K562 (cell line): ENCODE results near the gene NTN3. TPM values are rescaled to one million over a fixed set of nuclear protein-coding genes. Genes with fewer than 3 reads are reported as not detected.

Experiments
- ATAC-seq: fragments of 200-7000 bp; cut with Tn5 transposase; 3 replicates; pipeline ENCODE4 v1.9.1; 2020; ENCODE audit warnings: moderate library complexity
- BruUV-seq: library from RNA; stranded (reverse); fragments of 400-500 nt; replicated peaks from 2 replicates; lab custom pipeline; 2021; lab: Mats Ljungman, UMichigan
- CTCF ChIA-PET: fragments of 300-600 bp; formaldehyde crosslinking; extraction: SDS; loops from one replicate; lab custom pipeline; 2021; ENCODE audit warnings: low intra/inter-chr PET ratio; lab: Yijun Ruan, JAX
- POLR2A ChIA-PET: fragments of 300-600, 350-650 bp; sonication (Branson Sonifier 250); formaldehyde crosslinking; extraction: SDS; loops from one replicate; lab custom pipeline; 2021; ENCODE audit warnings: antibody characterized with exemption, inconsistent platforms; lab: Yijun Ruan, JAX
- DNase-seq, 4 experiments: peaks; one replicate each; pipeline versions ENCODE4 v3.0.0 to v3.0.0-alpha.2; 2011 to 2018; ENCODE audit warnings: low spot score in 3 of 4, mixed read lengths in 3 of 4; ENCODE audit errors: extremely low read depth in 1 of 4
- FAIRE-seq: peaks from 2 replicates; lab custom pipeline; 2011; peaks lifted over from hg19 to GRCh38; lab: Jason Lieb, UNC
- H2AFZ ChIP-seq: 2 replicates; pipeline ENCODE4 v1.6.0; 2011; ENCODE audit warnings: low read depth, low read length, control low read depth, inconsistent platforms
- H3K27ac ChIP-seq: fragments of 200-600 bp; 3 replicates; pipeline ENCODE4 v1.8.0; 2011; ENCODE audit warnings: low read depth, mild to moderate bottlenecking, control low read depth, inconsistent platforms, low read length, moderate library complexity, mixed read lengths; ENCODE audit errors: extremely low read depth
- H3K27me3 ChIP-seq, 2 experiments: fragments of 300-600 bp in 1 of 2; 2 replicates in 1 of 2; 3 replicates in 1 of 2; pipeline versions ENCODE4 v1.6.0 to v1.8.0; 2011; ENCODE audit warnings: inconsistent platforms in 2 of 2, low read length in 2 of 2, mild to moderate bottlenecking in 1 of 2, mixed read lengths in 1 of 2, moderate library complexity in 1 of 2; ENCODE audit not compliant: control insufficient read depth in 2 of 2, insufficient read depth in 2 of 2
- H3K36me3 ChIP-seq: fragments of 300-600 bp; 3 replicates; pipeline ENCODE4 v1.8.0; 2011; ENCODE audit warnings: mild to moderate bottlenecking, low read length, inconsistent platforms; ENCODE audit not compliant: control insufficient read depth, insufficient read depth
- H3K4me1 ChIP-seq, 2 experiments: fragments of 200-600 bp in 1 of 2; replicated peaks in 1 of 2; 2 replicates in 1 of 2; 3 replicates in 1 of 2; pipeline versions ENCODE4 v1.5.1 to v1.8.0; 2011; ENCODE audit warnings: inconsistent platforms in 2 of 2, low read length in 2 of 2, mild to moderate bottlenecking in 1 of 2, mixed read lengths in 1 of 2, moderate library complexity in 1 of 2; ENCODE audit not compliant: control insufficient read depth in 2 of 2, insufficient read depth in 2 of 2
- H3K4me2 ChIP-seq: 2 replicates; pipeline ENCODE4 v1.6.1; 2011; ENCODE audit warnings: low read length, control low read depth, inconsistent platforms, mixed read lengths; ENCODE audit not compliant: insufficient read depth
- H3K4me3 ChIP-seq: fragments of 200-600 bp; sonication (generic), shearing (Covaris generic); 2 replicates; pipeline ENCODE4 v1.5.1; 2016; ENCODE audit warnings: control low read depth, inconsistent platforms
- H3K79me2 ChIP-seq: fragments of 200-600 bp; 3 replicates; pipeline ENCODE4 v1.8.0; 2011; ENCODE audit warnings: low read length, inconsistent platforms; ENCODE audit not compliant: control insufficient read depth, insufficient read depth
- H3K9ac ChIP-seq, 2 experiments: 2 replicates each; pipeline versions ENCODE4 v1.6.0 to v1.6.1; 2011; ENCODE audit warnings: low read depth in 2 of 2, low read length in 2 of 2, control low read depth in 1 of 2, inconsistent platforms in 1 of 2, mild to moderate bottlenecking in 1 of 2, mixed read lengths in 1 of 2; ENCODE audit not compliant: insufficient read depth in 1 of 2
- H3K9me1 ChIP-seq: one replicate; pipeline ENCODE4 v1.6.0; 2011; ENCODE audit warnings: inconsistent platforms, mild to moderate bottlenecking, low read length, moderate library complexity; ENCODE audit not compliant: control insufficient read depth, insufficient read depth
- H3K9me3 ChIP-seq: replicated peaks from 2 replicates; pipeline ENCODE4 v1.5.1; 2011; ENCODE audit warnings: low read depth, low read length, inconsistent platforms; ENCODE audit not compliant: control insufficient read depth, insufficient read depth
- H4K20me1 ChIP-seq: replicated peaks from 2 replicates; pipeline ENCODE4 v1.6.1; 2011; ENCODE audit warnings: low read length, inconsistent platforms, mixed read lengths; ENCODE audit not compliant: control insufficient read depth, insufficient read depth
- ARID3B ChIP-seq: fragments of 250-450 bp; sonication (Bioruptor Pico); IDR thresholded peaks from 2 replicates; pipeline ENCODE4 v1.4.0; 2020; ENCODE audit warnings: borderline replicate concordance
- ATF6 ChIP-seq: sonication (generic); formaldehyde crosslinking; IDR thresholded peaks from 2 replicates; pipeline ENCODE4 v1.4.0; 2020; ENCODE audit warnings: mild to moderate bottlenecking, missing genetic modification reagents
- ELK1 ChIP-seq: sonication (generic); formaldehyde crosslinking; IDR thresholded peaks from 2 replicates; pipeline ENCODE4 v1.8.1; 2022; ENCODE audit warnings: missing genetic modification reagents
- ESRRB ChIP-seq: fragments of 250-450 bp; sonication (Bioruptor Pico); IDR thresholded peaks from 2 replicates; pipeline ENCODE4 v1.5.0; 2020; ENCODE audit warnings: mild to moderate bottlenecking, moderate library complexity, borderline replicate concordance
- FOXJ3 ChIP-seq: sonication (generic); formaldehyde crosslinking; IDR thresholded peaks from 2 replicates; pipeline ENCODE4 v1.4.0; 2020; ENCODE audit warnings: mild to moderate bottlenecking, missing genetic modification reagents
- GATA2 ChIP-seq: sonication (generic); formaldehyde crosslinking; IDR thresholded peaks from 2 replicates; pipeline ENCODE4 v1.4.0; 2020; ENCODE audit warnings: mild to moderate bottlenecking, missing genetic modification reagents
- LEF1 ChIP-seq: fragments of 450-650 bp; IDR thresholded peaks from 2 replicates; pipeline ENCODE4 v1.6.1; 2016; ENCODE audit warnings: mild to moderate bottlenecking
- MEIS2 ChIP-seq: fragments of 450-650 bp; IDR thresholded peaks from 2 replicates; pipeline ENCODE4 v1.6.1; 2014; ENCODE audit warnings: mild to moderate bottlenecking; ENCODE audit not compliant: partially characterized antibody
- PYGO2 ChIP-seq: fragments of 450-650 bp; IDR thresholded peaks from 2 replicates; pipeline ENCODE4 v1.6.1; 2016; ENCODE audit warnings: mild to moderate bottlenecking, missing genetic modification characterization, moderate library complexity, missing compliant biosample characterization
- RAD21 ChIP-seq, 2 experiments: fragments of 250-450 bp in 1 of 2; fragments of 450-650 bp in 1 of 2; sonication (Bioruptor Pico) in 1 of 2; formaldehyde crosslinking in 1 of 2; IDR thresholded peaks in 1 of 2; conservative IDR thresholded peaks in 1 of 2; 2 replicates each; pipeline versions ENCODE4 v1.4.0 to v1.8.0; 2020 to 2022; ENCODE audit warnings: mild to moderate bottlenecking in 2 of 2, moderate library complexity in 1 of 2
- RAD51 ChIP-seq: fragments of 450-650 bp; IDR thresholded peaks from 2 replicates; pipeline ENCODE4 v1.7.1; 2016; ENCODE audit warnings: low read depth, mild to moderate bottlenecking, borderline replicate concordance
- RBM17 ChIP-seq: fragments of 200-400 bp; formaldehyde crosslinking; IDR thresholded peaks from 2 replicates; pipeline ENCODE4 v1.6.1; 2017; ENCODE audit warnings: low read depth, mild to moderate bottlenecking, low read length, borderline replicate concordance
- ZBTB9 ChIP-seq: fragments of 450-650 bp; formaldehyde crosslinking; IDR thresholded peaks from 2 replicates; pipeline ENCODE4 v1.4.0; 2020; ENCODE audit warnings: mild to moderate bottlenecking, moderate library complexity
- ZC3H8 ChIP-seq: fragments of 450-650 bp; IDR thresholded peaks from 2 replicates; pipeline ENCODE4 v1.6.1; 2017
- ZNF384 ChIP-seq: IDR thresholded peaks from 2 replicates; pipeline ENCODE4 v1.6.1; 2012; ENCODE audit warnings: low read depth, low read length, improper control_type of control experiment
- ZNF740 ChIP-seq, 3 experiments: fragments of 200-800 bp in 1 of 3; sonication (Bioruptor generic) in 1 of 3; sonication (generic) in 1 of 3; formaldehyde crosslinking in 1 of 3; IDR thresholded peaks; 2 replicates each; pipeline versions ENCODE4 v1.6.1 to v1.8.0; 2016 to 2022; ENCODE audit warnings: mild to moderate bottlenecking in 2 of 3, missing compliant biosample characterization in 2 of 3, missing genetic modification characterization in 2 of 3, missing genetic modification reagents in 1 of 3
- WGBS: fragments of 100-300 bp; shearing (Covaris generic); methylation state at CpG from one replicate; pipeline ENCODE4 v1.1.6; 2016; ENCODE audit warnings: low coverage, mixed read lengths; ENCODE audit not compliant: insufficient coverage; ENCODE audit errors: missing lambda C conversion rate; 5-methylcytosine and 5-hydroxymethylcytosine counted together
- in situ Hi-C: fragments of 300-500 bp; cut with MboI; formaldehyde crosslinking; loops from 4 replicates; pipeline ENCODE4 v1.15.0; 2018; ENCODE audit warnings: inconsistent platforms, mixed read lengths
- intact Hi-C: fragments of 100-400 bp; cut with micrococcal nuclease; formaldehyde crosslinking; loops from 2 replicates; pipeline ENCODE4 v1.14.2; 2022
- polyA plus RNA-seq, 8 experiments: library from polyadenylated mRNA; depleted of rRNA in 4 of 8; stranded (reverse) in 5 of 8; unstranded in 3 of 8; fragments of >200 nt; fragmentation: Nextera tagmentation in 2 of 8; fragmentation: Illumina TruSeq in 1 of 8; extraction: Ambion mirVana in 2 of 8; extraction: Trizol in 1 of 8; gene quantifications; 2 replicates each; pipeline versions ENCODE4 v1.2.1 to v1.2.3, GENCODE V29; 2011 to 2014; ENCODE audit warnings: inconsistent platforms in 1 of 8, missing spikeins in 1 of 8
- total RNA-seq, 7 experiments: library from RNA; depleted of rRNA in 6 of 7; stranded (reverse); fragments of >200 nt in 6 of 7; fragmentation: Illumina TruSeq in 2 of 7; extraction: Trizol in 2 of 7; gene quantifications; 2 replicates each; pipeline versions ENCODE4 v1.2.1 to v1.2.3, GENCODE V29; 2011 to 2021; ENCODE audit warnings: low replicate concordance in 1 of 7

The NTN3 gene
- total and polyA plus RNA-seq, 9 of the 15 experiments (the other 6 are each of a cell fraction or from before 2014, with no cell fraction given), result not detected

GRCh38 chr16:2487517-2487842 is 16.4 kb downstream of the NTN3 start:
- Histone ChIP-seq H3K27ac (no peak overlapping the region), H3K9me1 (no peaks in the 10 kb centered on the region), H3K9me3 (no peaks in the 10 kb centered on the region), H2AFZ (no peak overlapping the region), H3K36me3 (peaks cover 32% of the 10 kb centered on the region; the same call in 2 of the 3 replicates), H3K4me1 (peaks cover 21 to 72% of the 10 kb centered on the region in 2 experiments), H3K4me3 (no peak overlapping the region), H3K27me3 (no peaks in the 10 kb centered on the region), H3K79me2 (peaks cover 67% of the 10 kb centered on the region), H3K9ac (peak overlapping the region in 1 of 2 experiments; percentile 72; a peak in 2 of 4 replicates), H4K20me1 (peaks cover 5% of the 10 kb centered on the region; the same call in 1 of the 2 replicates), H3K4me2 (no peak overlapping the region)
- in situ Hi-C loops (no loop called here), intact Hi-C loops (no loop called here)
- POLR2A ChIA-PET, result interaction anchor here (0.6 to 2.4 kb wide), 2 partner anchors 8 to 14 kb away, joined by 3 to 8 read pairs; no protein-coding TSS in a partner anchor
- 94% methylated on average over 8 of the region's 8 CpGs for WGBS
- ATAC-seq (no peak), DNase-seq (no peak), FAIRE-seq (no peak)
- no TSS peak for BruUV-seq
- CTCF ChIA-PET, result no interaction called here
- TF ChIP-seq RBM17 (no peak), RAD51 (no peak), MEIS2 (no peak), LEF1 (no peak), ESRRB (no peak), ZBTB9 (CRISPR knock-in tag) (no peak), ARID3B (CRISPR knock-in tag) (no peak), ATF6 (CRISPR knock-in tag) (no peak), ZNF384 (no peak), ELK1 (no peak), PYGO2 (tag) (no peak), FOXJ3 (CRISPR knock-in tag) (no peak), ZC3H8 (no peak), GATA2 (CRISPR knock-in tag) (no peak), ZNF740 (CRISPR knock-in tag; IDR thresholded peaks at IDR 0.05) (no peak), ZNF740 (tag; IDR thresholded peaks at IDR 0.05) (no peak), RAD21 (CRISPR knock-in tag; conservative IDR thresholded peaks at IDR 0.05 in 1 of 2, IDR thresholded peaks at IDR 0.05 in 1 of 2) (no peak)
